ENCODE results near the gene ANXA9.

Gene ANXA9

DNA sequence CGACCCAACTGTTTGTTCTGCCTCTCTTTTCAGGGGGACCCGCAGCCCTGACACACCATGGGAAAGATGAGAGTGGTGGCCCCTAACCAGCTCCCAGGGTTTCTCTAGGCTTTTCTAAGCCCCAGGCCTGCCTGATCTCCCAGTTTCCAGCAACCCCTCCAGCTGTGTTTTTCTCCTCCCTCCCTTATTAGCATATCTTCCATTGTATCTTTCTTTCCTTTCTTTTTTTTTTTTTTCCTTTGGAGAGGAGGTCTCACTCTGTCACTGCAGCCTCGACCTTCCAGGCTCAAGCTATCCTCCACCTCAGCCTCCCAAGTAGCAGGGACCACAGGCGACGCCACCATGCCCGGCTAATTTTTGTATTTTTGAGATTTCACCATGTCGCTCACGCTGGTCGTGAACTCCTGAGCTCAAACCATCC lies 5.7 kb upstream of the ANXA9 start:
- DNase-seq: no peak

DNA sequence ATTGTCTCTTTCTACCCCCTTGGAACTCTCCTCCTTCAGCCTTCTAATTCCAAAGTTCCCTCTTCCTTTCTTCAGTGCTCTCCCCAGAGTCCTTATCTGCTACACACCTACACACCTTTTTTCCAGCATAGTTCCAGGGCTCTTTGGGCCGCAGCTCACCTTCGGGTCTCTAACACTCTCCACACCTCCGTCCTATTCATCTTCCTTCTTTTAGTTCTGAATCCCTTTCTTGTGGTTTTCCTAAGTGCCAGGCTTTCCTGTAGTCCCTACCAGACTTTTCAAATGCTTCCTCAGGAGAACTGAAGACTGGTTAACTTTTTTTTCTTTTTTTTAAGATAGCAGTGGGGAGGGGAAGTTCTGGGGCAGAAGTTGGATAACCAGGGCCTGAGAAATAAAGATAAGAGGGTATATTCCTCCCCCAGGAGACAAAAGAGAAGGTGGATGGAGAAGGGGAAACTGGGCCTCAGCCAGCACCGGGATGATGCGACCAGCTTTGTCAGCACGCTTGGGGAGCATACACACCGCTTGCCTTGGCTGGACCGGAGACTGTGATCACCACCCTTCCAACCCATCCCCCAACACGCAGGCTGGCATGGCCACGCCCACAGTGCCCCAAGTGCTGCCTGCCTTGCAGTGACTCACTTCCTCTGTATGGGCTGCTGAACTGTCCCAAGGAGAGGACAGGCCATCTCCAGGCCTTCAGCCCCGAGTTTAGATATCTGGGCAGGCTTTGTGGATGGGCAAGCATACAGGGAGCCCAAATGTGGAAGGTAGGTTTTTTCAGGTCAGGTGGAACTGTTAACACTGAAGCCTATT lies 5.0 kb upstream of the ANXA9 start:
- peak; percentile 9 to 57 (median 31) for DNase-seq

DNA sequence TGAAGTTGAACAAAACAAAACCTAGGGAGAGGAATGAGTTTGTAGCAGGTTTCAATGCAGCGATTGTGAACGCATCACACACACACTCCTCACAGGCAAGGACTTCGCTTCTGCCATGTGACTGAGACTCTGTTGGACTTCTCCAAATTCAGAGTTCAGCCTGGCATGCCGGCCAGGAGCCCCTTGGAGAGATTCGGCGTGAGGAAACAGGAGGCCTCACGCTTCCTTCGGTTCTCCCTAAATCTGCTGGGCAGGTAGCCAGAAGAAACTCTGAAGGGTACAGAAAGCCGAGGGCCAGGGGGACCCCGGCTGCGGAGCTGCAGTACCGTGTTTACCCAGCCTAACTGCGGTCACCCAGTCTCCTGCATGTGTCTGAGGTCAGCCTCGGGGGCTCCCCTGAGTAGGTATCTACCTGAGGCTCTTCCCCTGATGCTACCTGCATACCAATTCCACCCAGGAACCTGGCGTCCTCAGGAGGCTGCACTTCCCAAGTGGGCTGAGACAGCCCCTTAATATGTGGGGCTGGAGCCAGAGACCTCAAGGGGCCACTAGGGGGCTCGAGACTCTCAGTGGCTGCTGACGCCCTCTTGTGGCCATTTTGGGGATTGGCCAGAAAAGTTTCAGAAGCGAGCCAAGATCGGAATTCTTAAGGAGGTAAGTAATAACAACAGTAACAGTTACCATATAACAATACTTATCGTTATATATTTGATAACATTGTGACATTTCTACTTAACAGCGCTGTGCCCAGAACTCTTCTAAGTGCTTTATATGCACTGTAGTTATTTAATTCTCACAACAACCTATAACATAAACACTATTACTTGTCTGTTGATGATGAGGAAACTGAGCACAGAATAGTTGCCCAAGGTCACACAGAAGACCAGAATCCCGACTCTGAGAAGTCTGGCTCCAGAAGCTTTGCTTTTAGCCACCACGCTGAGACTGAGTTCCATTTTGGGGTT lies 2.7 kb upstream of the ANXA9 start:
- peak; percentile 65 to 81 (median 78) for DNase-seq

DNA sequence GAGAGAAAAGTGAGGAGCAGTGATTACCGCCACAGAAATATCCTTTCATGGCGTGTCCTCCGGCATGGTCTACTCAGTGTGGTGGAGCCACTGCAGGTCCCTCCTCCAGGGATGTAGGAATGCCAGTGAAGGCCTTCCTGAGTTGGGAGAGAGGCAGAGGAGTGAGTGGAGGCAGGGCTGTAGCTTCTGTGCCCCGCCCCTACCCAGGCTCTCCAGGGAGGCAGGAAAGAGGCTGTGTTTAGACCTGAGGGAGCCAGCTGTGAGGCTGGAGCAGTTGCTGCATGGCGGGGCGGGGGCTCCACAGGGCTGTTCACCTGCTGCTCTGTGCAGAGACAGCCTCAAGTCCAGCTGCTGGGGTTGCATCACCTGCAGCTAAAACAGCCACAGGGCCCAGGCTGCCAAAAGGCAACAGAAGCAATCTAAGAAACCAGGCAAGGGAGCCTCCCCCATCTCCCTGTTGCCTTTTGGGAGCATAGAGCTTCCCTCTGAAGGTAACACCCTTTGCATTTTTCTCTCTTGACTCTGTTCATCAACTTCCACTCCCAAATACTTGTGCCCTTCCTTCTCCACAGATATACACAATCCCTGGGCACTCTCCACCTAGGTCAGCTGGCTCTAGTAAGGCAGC lies 801 bp upstream of the ANXA9 start:
- DNase-seq: no peak

DNA sequence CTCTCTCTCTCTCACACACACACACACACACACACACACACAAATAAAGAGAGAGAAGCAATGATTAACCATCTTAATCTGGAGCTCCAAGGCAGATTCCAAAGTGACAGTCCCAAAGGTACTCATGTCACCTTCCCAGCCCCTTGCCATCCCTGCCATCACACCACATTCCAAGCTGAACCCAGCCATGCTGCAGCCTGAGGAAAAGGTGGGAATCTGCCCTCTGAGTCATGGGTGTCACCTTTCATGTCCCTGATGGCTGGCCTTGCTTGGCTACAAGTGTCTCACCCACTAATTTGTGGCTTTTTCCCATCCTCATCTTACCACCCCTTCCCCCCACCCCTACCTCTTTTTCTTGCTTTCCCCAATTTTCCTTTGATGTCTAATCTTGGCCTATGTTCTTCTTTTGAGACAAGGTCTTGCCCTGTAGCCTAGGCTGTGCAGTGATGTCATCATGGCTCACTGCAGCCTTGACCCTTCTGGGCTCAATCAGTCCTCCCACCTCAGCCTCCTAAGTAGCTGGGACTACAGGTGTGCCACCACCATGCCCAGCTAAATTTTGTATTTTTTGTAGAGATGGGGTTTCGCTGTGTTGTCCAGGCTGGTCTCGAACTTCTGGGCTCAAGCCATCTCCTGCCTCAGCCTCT lies 3.2 kb downstream of the ANXA9 start:
- no peak for DNase-seq

DNA sequence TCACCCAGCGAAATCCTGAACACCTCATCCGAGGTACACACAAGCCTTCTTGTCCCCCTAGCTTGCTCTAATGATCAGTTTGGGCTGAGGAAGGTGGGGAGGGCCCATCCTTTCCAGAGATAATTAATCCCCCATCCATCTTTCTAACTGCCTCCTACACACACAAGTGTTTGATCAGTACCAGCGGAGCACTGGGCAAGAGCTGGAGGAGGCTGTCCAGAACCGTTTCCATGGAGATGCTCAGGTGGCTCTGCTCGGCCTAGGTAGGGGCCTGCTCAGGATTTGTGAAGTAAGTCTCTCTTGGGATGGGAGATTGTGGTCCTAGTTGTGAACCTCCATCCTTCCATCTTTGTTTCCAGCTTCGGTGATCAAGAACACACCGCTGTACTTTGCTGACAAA lies 5.8 kb downstream of the ANXA9 start:
- DNase-seq: no peak

DNA sequence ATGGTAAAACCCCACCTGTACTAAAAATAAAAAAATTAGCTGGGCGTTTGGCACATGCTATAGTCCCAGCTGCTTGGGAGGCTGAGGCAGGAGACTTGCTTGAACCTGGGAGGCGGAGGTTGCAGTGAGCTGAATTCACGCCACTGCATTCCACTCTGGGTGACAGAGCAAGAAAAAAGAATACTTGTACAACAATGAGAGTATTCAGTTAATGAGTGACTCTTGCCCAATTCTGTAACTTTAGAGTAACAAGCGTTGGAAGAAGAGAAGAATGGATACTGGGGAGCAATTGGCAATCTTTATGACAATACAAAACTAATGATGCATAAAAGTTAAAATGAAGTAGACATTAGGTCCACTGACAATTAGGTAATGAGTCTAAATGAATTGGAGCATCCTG lies 10.5 kb downstream of the ANXA9 start:
- DNase-seq: no peak

DNA sequence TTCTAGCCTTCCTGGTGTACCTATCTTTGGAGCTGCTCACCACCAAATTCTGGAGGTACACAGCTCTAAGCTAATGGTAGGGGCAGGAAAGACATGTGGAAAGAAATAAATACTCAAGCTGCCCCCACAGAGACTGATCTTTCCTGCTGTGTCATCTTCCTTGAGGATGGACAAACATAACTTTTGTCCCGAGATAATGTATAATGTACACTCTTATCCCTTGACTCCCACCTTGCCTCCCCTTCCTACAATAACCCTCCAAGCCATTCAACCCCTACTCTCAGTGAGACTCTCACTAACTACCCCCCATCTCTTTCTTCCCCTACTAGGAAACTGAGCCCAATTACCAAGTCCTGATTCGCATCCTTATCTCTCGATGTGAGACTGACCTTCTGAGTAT lies 12.2 kb downstream of the ANXA9 start:
- DNase-seq: no peak

DNA sequence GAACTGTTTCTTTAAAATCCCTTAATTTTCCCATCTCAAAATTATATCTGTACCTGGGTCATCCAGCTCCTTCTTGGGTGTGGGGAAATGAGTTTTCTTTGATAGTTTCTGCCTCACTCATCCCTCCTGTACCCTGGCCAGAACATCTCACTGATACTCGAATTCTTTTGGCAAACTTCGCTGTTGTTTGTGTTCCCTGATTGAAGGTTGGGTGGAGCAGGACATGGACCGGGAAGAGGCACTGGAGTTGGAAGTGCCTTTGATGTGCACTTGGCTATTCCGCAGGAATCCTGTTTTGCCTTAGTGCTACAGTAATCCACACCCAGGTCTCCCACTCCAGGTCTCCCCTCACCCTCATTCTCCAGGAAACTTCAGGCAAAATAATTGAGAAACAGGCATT lies 13.4 kb downstream of the ANXA9 start:
- DNase-seq: no peak

DNA sequence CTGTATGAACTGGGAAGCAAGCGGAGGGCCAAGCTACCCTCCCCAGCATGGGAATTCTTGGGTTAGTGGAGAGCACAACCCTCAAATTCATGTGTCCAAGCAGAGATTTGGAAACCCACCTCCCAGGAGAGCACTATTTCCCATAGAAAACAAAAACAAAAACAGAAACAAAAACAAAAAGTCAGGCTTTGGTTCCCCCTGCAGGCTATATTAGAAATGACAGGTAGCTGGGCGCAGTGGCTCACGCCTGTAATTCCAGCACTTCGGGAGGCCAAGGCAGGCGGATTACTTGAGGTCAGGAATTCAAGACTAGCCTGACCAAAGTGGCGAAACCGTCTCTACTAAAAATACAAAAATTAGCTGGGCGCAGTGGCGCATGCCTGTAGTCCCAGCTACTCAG lies 13.8 kb downstream of the ANXA9 start:
- peak in 1 of 4 experiments; percentile 6 for DNase-seq

DNA sequence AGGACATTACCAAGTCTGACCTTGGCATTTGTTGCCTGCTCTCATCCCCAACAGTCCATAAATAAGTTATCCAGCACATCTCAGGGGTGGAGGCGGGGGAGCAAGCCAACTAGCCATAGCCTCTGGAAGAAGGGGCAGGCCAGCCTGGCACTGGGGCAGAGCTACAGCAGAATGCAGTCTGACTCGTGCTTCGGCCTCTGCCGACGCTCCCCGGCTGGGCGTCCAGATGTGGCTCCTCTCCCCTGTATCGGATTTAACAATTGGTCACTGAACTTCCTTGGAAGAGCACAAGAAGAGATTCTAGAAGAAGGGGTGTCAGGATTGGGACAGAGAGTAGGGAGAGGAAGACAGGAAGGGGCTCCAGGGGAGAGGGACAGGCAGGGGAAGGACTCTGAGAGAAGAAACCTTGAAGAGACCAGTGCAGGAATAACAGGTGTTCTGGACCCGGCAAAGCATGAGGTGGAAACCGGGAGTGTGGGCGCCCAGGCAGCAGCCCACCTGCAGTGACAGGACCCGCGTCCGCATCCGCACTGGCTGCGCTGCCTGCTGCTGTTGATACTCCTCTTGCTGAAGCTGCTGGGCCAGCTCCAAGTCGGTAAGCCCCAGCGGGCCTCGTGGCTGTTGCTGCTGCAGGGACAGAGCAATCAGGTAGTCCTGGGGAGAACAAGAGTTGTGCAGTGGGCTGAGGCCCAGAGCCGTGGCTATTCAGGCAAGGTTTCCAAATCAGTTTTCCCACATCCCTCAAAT lies 15.2 kb downstream of the ANXA9 start:
- no peak for DNase-seq

DNA sequence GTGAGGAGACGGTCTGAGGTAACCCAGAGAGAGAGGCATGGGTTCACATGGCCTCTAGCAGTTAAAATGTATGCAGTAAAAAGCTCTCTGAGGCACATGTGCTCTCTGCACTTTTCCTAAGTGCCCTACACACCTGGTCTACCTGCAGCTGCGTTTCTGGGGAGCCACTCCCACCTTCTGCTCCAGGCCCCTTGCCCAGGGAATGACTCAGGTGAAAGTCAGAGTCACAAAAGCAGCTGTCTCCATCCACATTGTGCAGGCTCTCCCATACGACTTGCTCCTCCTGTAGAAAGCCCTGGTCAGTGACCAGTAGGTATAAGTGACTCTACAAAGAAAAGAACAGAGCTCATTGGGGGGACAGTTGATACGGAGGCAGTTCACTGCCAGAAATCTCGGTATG lies 15.9 kb downstream of the ANXA9 start:
- DNase-seq: no peak

DNA sequence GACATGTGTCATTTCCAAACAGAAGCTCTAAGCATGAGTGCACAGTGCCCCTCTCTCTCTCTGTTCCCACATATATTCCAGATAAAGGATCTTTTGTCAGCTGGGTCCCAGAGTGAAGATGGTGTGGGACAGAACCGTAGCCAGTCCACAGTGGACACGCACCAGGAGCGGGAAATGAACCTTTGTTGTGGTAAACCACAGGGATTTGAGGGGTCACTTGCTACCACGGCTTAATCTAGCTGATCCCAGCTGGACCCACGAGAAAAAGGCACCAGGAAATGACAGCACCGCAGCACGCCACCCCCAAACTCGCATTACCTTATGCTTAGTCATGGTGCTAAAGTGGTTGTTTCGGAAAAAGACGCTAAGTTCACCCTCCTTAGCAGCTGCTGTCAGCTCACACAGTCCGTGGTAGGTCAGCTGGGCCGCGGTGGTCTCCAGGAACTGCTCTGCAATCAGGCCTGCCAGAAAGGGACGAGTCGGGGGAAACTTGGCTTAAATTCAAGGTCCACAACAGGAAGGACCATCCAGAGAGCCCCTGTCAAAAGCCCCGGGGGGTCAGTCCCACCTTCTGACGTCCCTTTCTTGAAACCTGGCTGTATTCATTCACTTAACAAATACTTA lies 17.1 kb downstream of the ANXA9 start:
- no peak for DNase-seq

DNA sequence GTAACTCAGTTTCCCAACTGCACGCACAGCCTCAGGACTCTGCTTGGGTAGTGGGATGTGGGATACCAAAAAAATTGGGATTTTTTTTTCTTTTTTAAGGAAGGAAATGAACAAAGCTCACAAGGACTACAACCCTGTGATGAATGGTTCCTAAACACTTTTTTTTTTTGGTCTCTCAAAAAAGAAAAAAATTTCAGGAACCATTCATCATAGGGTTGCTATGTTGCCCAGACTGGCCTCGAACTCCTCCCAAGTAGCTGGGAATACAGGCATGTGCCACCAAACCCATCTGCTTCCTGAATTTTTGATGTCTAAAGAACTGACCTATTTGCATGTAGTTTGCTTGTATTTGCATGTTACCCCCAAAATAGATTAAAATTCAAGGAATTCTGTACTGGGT lies 17.8 kb downstream of the ANXA9 start:
- no peak for DNase-seq

DNA sequence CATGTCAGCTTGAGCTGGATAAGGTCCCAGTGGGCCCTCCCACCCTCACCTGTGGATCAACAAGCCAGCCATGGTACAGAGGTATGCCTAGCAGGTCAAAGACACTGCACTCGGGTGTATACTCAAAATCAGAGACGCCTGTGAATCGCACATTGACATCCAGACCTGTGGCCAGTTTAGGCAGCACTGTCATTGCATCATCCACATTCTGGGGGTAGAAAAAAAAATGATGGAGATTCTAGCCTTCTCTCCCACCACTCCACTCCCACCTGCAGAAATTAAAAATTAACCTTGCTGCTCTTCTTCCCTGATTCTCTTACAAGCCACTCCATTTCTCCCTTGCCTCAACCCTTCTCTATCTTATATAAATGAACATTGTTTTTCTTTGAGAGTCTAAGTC lies 18.3 kb downstream of the ANXA9 start:
- DNase-seq: no peak

DNA sequence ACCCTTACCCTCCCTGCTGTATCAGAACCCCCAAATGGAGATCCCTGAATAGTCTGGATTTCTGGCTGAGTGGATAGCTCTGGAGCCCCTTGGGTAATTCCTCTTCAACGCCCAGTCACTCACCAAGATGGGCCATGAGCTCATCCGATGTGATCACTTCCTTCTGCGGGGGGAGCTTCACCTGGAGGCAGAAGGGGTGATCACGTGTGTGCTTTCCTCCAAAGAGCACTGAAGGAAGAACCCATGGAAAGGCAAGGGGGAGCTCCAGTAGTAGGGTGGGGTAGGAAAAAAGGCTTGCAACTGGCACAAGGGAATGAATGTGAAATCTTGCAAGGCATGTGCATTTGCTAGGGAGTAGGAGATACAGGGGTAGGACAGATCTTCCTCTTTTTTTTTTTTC lies 19.5 kb downstream of the ANXA9 start:
- no peak for DNase-seq

DNA sequence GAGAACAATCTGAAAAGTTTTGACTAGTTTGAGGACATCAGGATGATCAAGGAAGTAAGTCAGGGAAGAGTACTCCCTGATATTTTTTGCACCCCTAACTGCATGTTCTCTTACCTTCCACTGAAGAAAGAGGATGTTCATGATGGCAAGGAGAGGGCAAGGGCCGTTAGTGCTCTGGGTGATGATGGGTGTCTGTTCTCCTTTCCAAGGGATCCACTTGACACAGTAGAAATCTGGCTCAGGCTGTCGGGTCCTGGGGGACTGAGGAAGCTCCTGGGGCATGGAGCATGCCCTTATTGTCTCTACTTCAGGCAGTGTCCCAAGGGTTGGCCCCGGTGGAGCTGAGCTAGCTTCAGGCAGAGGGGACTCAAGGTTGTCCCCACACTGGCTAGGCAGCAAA lies 20.0 kb downstream of the ANXA9 start:
- DNase-seq: no peak

DNA sequence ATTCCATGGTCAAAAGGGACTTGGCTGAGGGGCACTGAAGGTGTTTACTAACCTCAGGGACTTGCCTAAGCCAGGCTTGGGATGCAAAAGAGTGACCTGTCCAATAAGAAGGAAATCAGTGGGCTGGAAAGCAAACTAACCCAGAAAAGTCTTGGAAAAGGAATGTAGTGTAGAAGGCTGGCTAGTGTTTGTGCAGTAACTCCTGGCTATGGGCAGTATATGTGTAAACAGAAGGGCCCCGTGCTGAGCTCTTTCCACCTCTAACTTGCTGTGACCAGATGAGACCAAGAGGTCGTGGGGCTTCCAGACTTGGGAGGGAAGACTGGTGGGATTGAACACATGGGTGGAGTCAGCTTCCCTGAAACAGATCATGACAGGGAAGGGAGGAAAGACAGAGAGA lies 20.5 kb downstream of the ANXA9 start:
- DNase-seq: no peak

DNA sequence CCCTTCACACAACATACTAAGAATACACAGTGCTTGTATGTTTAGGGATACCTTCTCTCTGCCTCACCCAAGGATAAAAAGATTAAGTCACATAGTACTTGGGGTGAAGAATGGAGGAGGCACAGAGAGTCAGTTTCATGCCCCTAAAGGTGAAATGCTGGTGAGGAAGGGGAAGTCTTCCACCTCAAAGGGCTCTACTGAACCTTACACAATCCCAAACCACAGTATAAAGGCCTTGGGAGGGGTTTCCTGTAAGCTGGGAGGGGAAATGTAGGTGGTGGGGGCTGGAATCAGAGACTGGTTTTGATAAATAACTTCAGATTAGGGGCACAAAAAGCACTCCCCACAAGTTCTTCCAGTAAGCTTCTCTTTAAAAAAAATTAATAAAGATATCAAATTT lies 21.1 kb downstream of the ANXA9 start:
- no peak for DNase-seq

DNA sequence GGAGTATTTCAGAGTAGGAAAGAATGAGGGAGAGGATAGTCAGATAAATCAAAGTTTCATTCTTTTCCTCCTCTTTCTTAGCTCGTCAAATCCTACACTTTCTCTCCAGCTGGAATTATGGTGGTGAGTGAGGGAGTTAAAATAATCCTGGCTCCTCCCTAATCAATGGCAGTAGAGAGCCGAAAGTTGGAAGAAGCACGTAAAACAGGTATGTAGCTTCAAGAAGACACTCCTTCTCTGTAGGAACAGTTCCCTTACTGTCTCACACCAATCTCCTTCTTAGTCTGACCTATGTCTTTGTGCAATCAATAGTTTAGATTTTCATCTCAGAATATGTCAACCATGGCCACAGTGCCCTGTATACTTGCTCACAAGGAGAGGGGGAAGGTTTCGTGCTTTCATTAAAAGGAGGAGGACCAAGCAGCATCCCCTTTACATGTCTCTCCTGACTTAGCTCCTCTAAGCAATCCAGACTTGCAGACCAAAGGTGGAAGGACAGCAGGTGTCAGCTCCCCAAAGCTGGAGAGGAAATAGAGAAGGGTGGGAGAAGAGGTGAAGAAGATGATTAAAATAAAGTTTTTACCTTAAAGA lies 23.7 kb downstream of the ANXA9 start:
- DNase-seq: no peak

DNA sequence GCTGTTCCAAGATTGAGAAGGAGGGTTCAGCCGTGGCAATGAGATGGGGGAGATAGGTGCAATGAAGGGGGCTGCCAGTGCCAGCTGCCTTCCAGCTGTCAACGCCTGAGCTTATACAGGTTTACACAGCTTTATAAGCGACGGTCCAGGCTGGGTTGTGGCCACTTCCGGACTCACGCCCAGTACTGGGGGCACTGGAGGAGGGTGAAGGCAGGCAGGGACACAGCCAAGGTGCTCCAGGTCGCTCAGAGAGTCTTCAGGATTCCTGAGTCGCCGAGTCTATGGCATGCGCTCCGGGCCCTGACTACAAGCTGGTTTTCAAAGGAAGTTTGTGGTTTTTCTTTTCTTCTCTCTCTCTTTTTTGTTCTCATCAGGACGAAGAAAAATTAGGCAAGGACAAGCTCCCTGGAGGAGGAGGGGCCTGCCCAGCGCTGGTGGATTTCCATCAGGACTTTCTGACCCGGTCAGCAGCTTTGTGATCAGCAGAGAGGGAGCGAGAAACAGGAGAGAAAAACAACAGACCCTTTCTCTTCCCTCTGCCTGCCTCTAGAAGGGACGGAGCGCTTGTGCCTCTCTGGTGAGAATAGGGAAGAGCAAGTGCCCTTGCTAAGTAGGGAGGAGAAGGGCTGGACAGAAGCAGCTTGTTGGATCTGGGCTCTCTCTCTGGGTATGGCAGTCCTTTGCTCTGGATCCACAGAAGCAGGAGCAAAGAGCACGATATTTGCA lies 24.4 kb downstream of the ANXA9 start, which contains the start of gene MINDY1:
MINDY1 (minus strand) TSS at position 576 of the 726 bp plus-strand sequence. CDS start 4,285 bp downstream, outside the sequence.
- peak in 1 of 4 experiments; percentile 5 for DNase-seq

Data from activated naive CD4-positive, alpha-beta T cell (primary cell).